Measurements from ENCODE around the gene CHPF2. TPM values are rescaled to one million over a fixed set of nuclear protein-coding genes. Genes with fewer than 3 reads are reported as not detected.

The CHPF2 gene
- total and polyA plus RNA-seq, 2 experiments from 2014 or later, result 4.8 to 26.1 TPM

- Histone ChIP-seq H3K27ac (ENCODE audit: low read depth) (no peak overlapping the region), H2AFZ (no peak overlapping the region), H3K4me3 (no peak overlapping the region), H3F3A (replicated peaks; ENCODE audit: low read depth) (no peaks in the 10 kb centered on the region), H3K79me2 (replicated peaks; ENCODE audit: insufficient read depth) (no peaks in the 10 kb centered on the region), H4K20me1 (replicated peaks; ENCODE audit: insufficient read depth) (no peaks in the 10 kb centered on the region), H3K4me1 (ENCODE audit: insufficient read depth) (no peaks in the 10 kb centered on the region), H3K4me2 (no peak overlapping the region), H3K36me3 (ENCODE audit: insufficient read depth) (no peaks in the 10 kb centered on the region), H3K27me3 (ENCODE audit: insufficient read depth) (no peaks in the 10 kb centered on the region), H3K9me2 (ENCODE audit: insufficient read depth) (no peaks in the 10 kb centered on the region)
- Mint-ChIP-seq H3K36me3 (ENCODE audit: low read depth) (no peaks in the 10 kb centered on the region), H3K27me3 (ENCODE audit: insufficient read depth, low read depth, poor library complexity) (peaks cover 15% of the 10 kb centered on the region), H3K4me1 (peaks cover 10% of the 10 kb centered on the region), H3K4me3 (no peak overlapping the region), H3K27ac (no peak overlapping the region), H3K9me3 (no peaks in the 10 kb centered on the region)
- TF ChIP-seq STAT1 (IDR thresholded peaks at IDR 0.05; ENCODE audit: unreplicated experiment) (no peak), JUNB (IDR thresholded peaks at IDR 0.05; ENCODE audit: unreplicated experiment) (no peak), ZNF114 (CRISPR knock-in tag; IDR thresholded peaks at IDR 0.05) (no peak), EZH2 (IDR thresholded peaks at IDR 0.05; ENCODE audit: low read depth, unreplicated experiment) (no peak), CTCF (conservative IDR thresholded peaks at IDR 0.05; ENCODE audit: low read depth in 2 of 2) (no peak), ETS1 (IDR thresholded peaks at IDR 0.05) (no peak), ZNF331 (CRISPR knock-in tag; IDR thresholded peaks at IDR 0.05; ENCODE audit: low read depth) (no peak), EZH2phosphoT487 (IDR thresholded peaks at IDR 0.05; ENCODE audit: unreplicated experiment) (no peak), CREB1 (CRISPR knock-in tag; IDR thresholded peaks at IDR 0.05; ENCODE audit: low read depth) (no peak), NANOG (IDR thresholded peaks at IDR 0.05; ENCODE audit: borderline replicate concordance) (no peak), REST (IDR thresholded peaks at IDR 0.05; ENCODE audit: unreplicated experiment) (no peak), POLR2AphosphoS5 (IDR thresholded peaks at IDR 0.05; ENCODE audit: low read depth) (no peak), ZNF462 (CRISPR knock-in tag; IDR thresholded peaks at IDR 0.05) (no peak)
- ATAC-seq (no peak), DNase-seq (ENCODE audit: low spot score) (no peak)
Measured at GRCh38 chr7:151260883-151261282, 28.6 kb downstream of the CHPF2 start.

Data from GM23338 (cell line).